Measurements from ENCODE around the gene SCYL1. TPM values are rescaled to one million over a fixed set of nuclear protein-coding genes. Genes with fewer than 3 reads are reported as not detected.
"Not testable (repeated sequence)": the region's sequence is repeated elsewhere in the genome, so short reads cannot be mapped to it uniquely, and the experiment has no call there.

The SCYL1 gene
- total RNA-seq, 1 experiment from 2014 or later = 54.7 TPM

GRCh38 chr11:65516135-65516968, 8.5 kb upstream of the SCYL1 start:
- Histone ChIP-seq H4K5ac (ENCODE audit: insufficient read length, low read depth, low read length) (no peak overlapping the region), H3K4me1 (ENCODE audit: insufficient read depth, low read length) (no peaks in the 10 kb centered on the region), H4K8ac (replicated peaks; ENCODE audit: insufficient read length, low read depth, low read length) (no peak overlapping the region), H3T11ph (ENCODE audit: low read length) (no peak overlapping the region), H2BK120ac (ENCODE audit: low read depth, low read length, poor library complexity, severe bottlenecking) (no peak overlapping the region), H3K27me3 (ENCODE audit: insufficient read depth, low read length) (no peaks in the 10 kb centered on the region), H3K79me2 (ENCODE audit: insufficient read depth, low read length) (no peaks in the 10 kb centered on the region), H3K23ac (ENCODE audit: insufficient read length, low read depth, low read length) (no peak overlapping the region), H2BK5ac (ENCODE audit: insufficient read length, low read length) (no peak overlapping the region), H3K18ac (ENCODE audit: insufficient read length, low read depth, low read length) (no peak overlapping the region), H3K23me2 (ENCODE audit: insufficient read length, low read depth, low read length, poor library complexity, severe bottlenecking) (no peaks in the 10 kb centered on the region), H2AK5ac (ENCODE audit: insufficient read length, low read length) (no peak overlapping the region), H3K79me1 (ENCODE audit: insufficient read depth, low read depth, low read length, poor library complexity, severe bottlenecking) (no peaks in the 10 kb centered on the region), H3K9me3 (ENCODE audit: control insufficient read depth, low read depth, low read length) (no peaks in the 10 kb centered on the region), H4K91ac (ENCODE audit: insufficient read length, low read depth, low read length) (no peak overlapping the region), H2AFZ (ENCODE audit: low read length) (no peak overlapping the region), H2BK20ac (ENCODE audit: low read depth, low read length, poor library complexity, severe bottlenecking) (no peak overlapping the region), H3K14ac (ENCODE audit: insufficient read depth, low read length) (no peak overlapping the region), H3K56ac (ENCODE audit: insufficient read length, low read depth, low read length) (no peak overlapping the region), H2BK12ac (ENCODE audit: insufficient read length, low read depth, low read length) (no peak overlapping the region), H3K9ac (ENCODE audit: extremely low read depth, insufficient read length, low read length) (no peak overlapping the region), H3K27ac (ENCODE audit: insufficient read length, low read depth, low read length) (no peak overlapping the region), H4K20me1 (ENCODE audit: control insufficient read depth, insufficient read depth, insufficient read length) (no peaks in the 10 kb centered on the region), H3K4ac (ENCODE audit: low read depth, low read length) (no peak overlapping the region), H2BK15ac (ENCODE audit: low read depth, low read length) (no peak overlapping the region), H3K4me2 (ENCODE audit: insufficient read depth, insufficient read length, low read length) (no peak overlapping the region)
- Mint-ChIP-seq H3K27ac (peak overlapping the region in 1 of 3 experiments; percentile 0; a peak in 3 of 7 replicates), H3K9me3 (peaks cover 2 to 3% of the 10 kb centered on the region in 2 experiments; a peak in 3 of 5 replicates), H3K36me3 (ENCODE audit: insufficient read depth in 1 of 3, low read depth in 3 of 3) (no peaks in the 10 kb centered on the region; a peak in 1 of 7 replicates), H3K27me3 (ENCODE audit: low read depth) (peaks cover 13% of the 10 kb centered on the region), H3K4me1 (no peaks in the 10 kb centered on the region), H3K4me3 (peak overlapping the region in 1 of 2 experiments; percentile 25; a peak in 2 of 5 replicates)
- no peak for DNase-seq
- no peak for TF ChIP-seq CTCF (conservative IDR thresholded peaks at IDR 0.05)
- no CpG with 5 or more reads among the region's 5 CpGs for WGBS (ENCODE audit: extremely low coverage, insufficient read length, low lambda C conversion rate)

- no CpG with 5 or more reads among the region's 8 CpGs for WGBS (ENCODE audit: extremely low coverage, insufficient read length, low lambda C conversion rate)
- H3K23ac ChIP-seq (ENCODE audit: insufficient read length, low read depth, low read length); H2BK20ac ChIP-seq (ENCODE audit: low read depth, low read length, poor library complexity, severe bottlenecking); H4K5ac ChIP-seq (ENCODE audit: insufficient read length, low read depth, low read length); H3K4me1 ChIP-seq (ENCODE audit: insufficient read depth, low read length); H3K9me3 Mint-ChIP-seq; H3K79me1 ChIP-seq (ENCODE audit: insufficient read depth, low read depth, low read length, poor library complexity, severe bottlenecking); H2BK15ac ChIP-seq (ENCODE audit: low read depth, low read length); H2BK5ac ChIP-seq (ENCODE audit: insufficient read length, low read length); H3K9me3 ChIP-seq (ENCODE audit: control insufficient read depth, low read depth, low read length); H3K27me3 ChIP-seq (ENCODE audit: insufficient read depth, low read length); H3K36me3 Mint-ChIP-seq (ENCODE audit: insufficient read depth in 1 of 3, low read depth in 3 of 3); H4K91ac ChIP-seq (ENCODE audit: insufficient read length, low read depth, low read length); H3K4me2 ChIP-seq (ENCODE audit: insufficient read depth, insufficient read length, low read length); H2AK5ac ChIP-seq (ENCODE audit: insufficient read length, low read length); H2AFZ ChIP-seq (ENCODE audit: low read length); H3K27ac Mint-ChIP-seq; H3K79me2 ChIP-seq (ENCODE audit: insufficient read depth, low read length); H3K23me2 ChIP-seq (ENCODE audit: insufficient read length, low read depth, low read length, poor library complexity, severe bottlenecking); H2BK120ac ChIP-seq (ENCODE audit: low read depth, low read length, poor library complexity, severe bottlenecking); H3K18ac ChIP-seq (ENCODE audit: insufficient read length, low read depth, low read length); DNase-seq; H4K8ac ChIP-seq (replicated peaks; ENCODE audit: insufficient read length, low read depth, low read length); H4K20me1 ChIP-seq (ENCODE audit: control insufficient read depth, insufficient read depth, insufficient read length); H3K4ac ChIP-seq (ENCODE audit: low read depth, low read length); H3K14ac ChIP-seq (ENCODE audit: insufficient read depth, low read length); H2BK12ac ChIP-seq (ENCODE audit: insufficient read length, low read depth, low read length); H3K27ac ChIP-seq (ENCODE audit: insufficient read length, low read depth, low read length); H3K9ac ChIP-seq (ENCODE audit: extremely low read depth, insufficient read length, low read length); H3K56ac ChIP-seq (ENCODE audit: insufficient read length, low read depth, low read length); H3K4me3 Mint-ChIP-seq; H3T11ph ChIP-seq (ENCODE audit: low read length): not testable (repeated sequence)
- peaks cover 14 to 21% of the 10 kb centered on the region in 2 experiments for H3K4me1 Mint-ChIP-seq
- H3K27me3 Mint-ChIP-seq (ENCODE audit: low read depth) = peaks cover 25% of the 10 kb centered on the region
Measured at GRCh38 chr11:65518941-65519549, 5.8 kb upstream of the SCYL1 start.
